Type B pancreatic cell (in vitro differentiated cells): ENCODE measurements around the gene R3HDML. TPM values are rescaled to one million over a fixed set of nuclear protein-coding genes. Genes with fewer than 3 reads are reported as not detected.

Source experiments
- DNase-seq: peaks from one replicate; pipeline ENCODE4 v3.0.0; 2021; ENCODE audit warnings: mixed read lengths; ENCODE audit not compliant: unreplicated experiment; ENCODE audit errors: extremely low spot score
- H3K27ac Mint-ChIP-seq: 2 replicates; pipeline ENCODE4 v1.8.0; 2021; ENCODE audit warnings: mild to moderate bottlenecking, mixed read lengths
- H3K27me3 Mint-ChIP-seq: 2 replicates; pipeline ENCODE4 v1.8.0; 2021; ENCODE audit warnings: mixed read lengths
- H3K36me3 Mint-ChIP-seq: 2 replicates; pipeline ENCODE4 v1.8.0; 2021; ENCODE audit warnings: mixed read lengths
- H3K4me1 Mint-ChIP-seq: one replicate; pipeline ENCODE4 v1.8.0; 2021; ENCODE audit warnings: mixed read lengths; ENCODE audit not compliant: unreplicated experiment
- H3K4me3 Mint-ChIP-seq: 2 replicates; pipeline ENCODE4 v1.8.0; 2021; ENCODE audit warnings: mild to moderate bottlenecking, mixed read lengths
- H3K9me3 Mint-ChIP-seq: 2 replicates; pipeline ENCODE4 v1.8.0; 2021; ENCODE audit warnings: mixed read lengths
- total RNA-seq: library from RNA; stranded (reverse); gene quantifications from 2 replicates; pipeline ENCODE4 v1.2.1, GENCODE V29; 2021; ENCODE audit warnings: low replicate concordance
- TF ChIP-seq, protein P1 (sequence below): fragments of 200-600 bp; sonication (generic); conservative IDR thresholded peaks from 2 replicates; pipeline ENCODE4 v1.5.0; 2021; ENCODE audit warnings: antibody characterized with exemption, mild to moderate bottlenecking

R3HDML gene
- total RNA-seq, 1 donor from 2014 or later: not detected

DNA sequence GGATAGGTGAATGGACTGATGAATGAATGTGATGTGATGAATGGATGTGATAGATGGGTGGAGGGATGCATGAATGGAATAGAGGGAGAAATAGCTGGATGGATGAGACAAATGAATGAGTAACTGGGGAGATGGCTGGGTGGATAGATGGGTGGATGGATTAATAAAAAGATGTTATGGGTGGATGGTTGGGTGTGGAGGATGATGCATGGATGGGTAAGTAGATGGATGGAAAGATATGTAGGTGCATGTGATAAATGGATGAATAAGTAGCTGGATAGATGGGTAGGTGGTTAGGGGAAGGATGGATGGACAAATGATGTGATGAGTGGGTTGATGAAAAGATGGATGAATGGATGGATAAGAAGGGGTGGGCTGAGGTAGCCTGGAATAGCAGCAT lies 23.4 kb downstream of the R3HDML start:
- TF ChIP-seq, protein P1, sequence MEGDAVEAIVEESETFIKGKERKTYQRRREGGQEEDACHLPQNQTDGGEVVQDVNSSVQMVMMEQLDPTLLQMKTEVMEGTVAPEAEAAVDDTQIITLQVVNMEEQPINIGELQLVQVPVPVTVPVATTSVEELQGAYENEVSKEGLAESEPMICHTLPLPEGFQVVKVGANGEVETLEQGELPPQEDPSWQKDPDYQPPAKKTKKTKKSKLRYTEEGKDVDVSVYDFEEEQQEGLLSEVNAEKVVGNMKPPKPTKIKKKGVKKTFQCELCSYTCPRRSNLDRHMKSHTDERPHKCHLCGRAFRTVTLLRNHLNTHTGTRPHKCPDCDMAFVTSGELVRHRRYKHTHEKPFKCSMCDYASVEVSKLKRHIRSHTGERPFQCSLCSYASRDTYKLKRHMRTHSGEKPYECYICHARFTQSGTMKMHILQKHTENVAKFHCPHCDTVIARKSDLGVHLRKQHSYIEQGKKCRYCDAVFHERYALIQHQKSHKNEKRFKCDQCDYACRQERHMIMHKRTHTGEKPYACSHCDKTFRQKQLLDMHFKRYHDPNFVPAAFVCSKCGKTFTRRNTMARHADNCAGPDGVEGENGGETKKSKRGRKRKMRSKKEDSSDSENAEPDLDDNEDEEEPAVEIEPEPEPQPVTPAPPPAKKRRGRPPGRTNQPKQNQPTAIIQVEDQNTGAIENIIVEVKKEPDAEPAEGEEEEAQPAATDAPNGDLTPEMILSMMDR: no peak
- no peak for DNase-seq
- Mint-ChIP-seq H3K27me3 (peaks cover 20% of the 10 kb centered on the region), H3K4me3 (no peak overlapping the region), H3K9me3 (no peaks in the 10 kb centered on the region), H3K36me3 (no peaks in the 10 kb centered on the region), H3K27ac (no peak overlapping the region), H3K4me1 (no peaks in the 10 kb centered on the region)

DNA sequence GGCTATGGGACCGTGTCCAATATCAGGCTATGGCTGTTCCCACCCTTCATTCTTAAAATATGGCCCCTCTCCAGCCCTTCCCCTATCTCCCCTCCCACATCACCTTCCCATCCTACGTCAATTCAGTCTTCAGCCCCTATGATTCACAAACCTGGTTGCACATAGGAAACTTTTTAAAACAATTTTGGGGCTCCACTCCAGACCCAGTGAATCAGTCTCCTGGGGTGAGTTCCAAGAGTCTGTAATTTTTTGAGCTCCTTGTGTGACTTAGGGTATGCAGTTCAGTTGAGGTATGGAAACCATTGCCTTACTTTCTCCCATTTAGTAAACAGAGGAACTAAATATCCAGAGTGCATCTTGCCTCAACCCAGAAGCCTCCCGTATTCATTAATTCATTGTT lies 24.2 kb downstream of the R3HDML start:
- no peak for DNase-seq
- Mint-ChIP-seq H3K36me3 (no peaks in the 10 kb centered on the region), H3K4me3 (no peak overlapping the region), H3K4me1 (no peaks in the 10 kb centered on the region), H3K27ac (no peak overlapping the region), H3K9me3 (no peaks in the 10 kb centered on the region), H3K27me3 (peaks cover 20% of the 10 kb centered on the region)
- TF ChIP-seq, protein P1: no peak

DNA sequence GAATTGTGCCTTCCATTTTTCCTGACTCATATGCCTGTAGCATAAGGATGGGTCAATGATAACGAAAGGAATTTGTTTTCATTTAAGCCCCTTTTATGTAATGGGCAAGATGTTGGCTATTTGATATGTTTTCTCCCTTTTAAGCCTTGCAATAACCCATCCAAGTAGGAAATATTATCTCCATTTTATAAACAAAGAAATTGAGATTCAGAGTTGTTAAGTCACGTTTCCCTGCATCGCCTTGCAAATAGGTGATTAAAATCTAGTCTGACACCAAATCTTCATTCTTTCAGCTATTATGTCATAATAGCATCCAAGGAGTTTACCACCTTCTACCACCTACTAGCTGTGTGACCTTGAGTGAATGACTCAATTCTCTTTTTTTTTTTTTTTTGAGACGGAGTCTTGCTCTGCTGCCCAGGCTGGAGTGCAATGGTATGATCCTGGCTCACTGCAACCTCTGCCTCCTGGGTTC lies 25.7 kb downstream of the R3HDML start:
- TF ChIP-seq, protein P1: no peak
- peaks cover 15% of the 10 kb centered on the region for H3K27me3 Mint-ChIP-seq
- no peak overlapping the region for H3K27ac Mint-ChIP-seq
- no peak for DNase-seq
- H3K9me3 Mint-ChIP-seq: no peaks in the 10 kb centered on the region
- no peaks in the 10 kb centered on the region for H3K4me1 Mint-ChIP-seq
- no peaks in the 10 kb centered on the region for H3K36me3 Mint-ChIP-seq
- H3K4me3 Mint-ChIP-seq: no peak overlapping the region

DNA sequence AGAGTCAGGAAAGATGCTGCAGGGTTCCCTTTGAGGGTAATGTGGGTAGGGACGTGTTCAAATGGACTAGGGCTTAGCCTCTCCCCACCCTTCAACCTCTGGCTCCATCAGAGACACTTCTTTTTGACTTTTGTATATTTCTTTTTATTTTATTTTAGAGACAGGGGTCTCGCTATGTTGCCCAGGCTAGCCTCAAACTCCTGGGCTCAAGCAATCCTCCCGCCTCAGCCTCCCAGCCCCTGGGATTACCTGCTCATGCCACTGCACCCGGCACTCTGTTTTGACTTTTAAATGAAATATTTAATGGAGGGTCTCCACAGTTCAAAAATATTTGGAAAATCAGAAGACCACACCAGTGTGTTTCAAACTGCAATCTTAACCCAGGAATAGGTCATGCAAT lies 27.2 kb downstream of the R3HDML start:
- Mint-ChIP-seq H3K4me1 (no peaks in the 10 kb centered on the region), H3K27me3 (peaks cover 12% of the 10 kb centered on the region), H3K4me3 (no peak overlapping the region), H3K9me3 (no peaks in the 10 kb centered on the region), H3K36me3 (no peaks in the 10 kb centered on the region), H3K27ac (no peak overlapping the region)
- no peak for DNase-seq
- TF ChIP-seq, protein P1: no peak

DNA sequence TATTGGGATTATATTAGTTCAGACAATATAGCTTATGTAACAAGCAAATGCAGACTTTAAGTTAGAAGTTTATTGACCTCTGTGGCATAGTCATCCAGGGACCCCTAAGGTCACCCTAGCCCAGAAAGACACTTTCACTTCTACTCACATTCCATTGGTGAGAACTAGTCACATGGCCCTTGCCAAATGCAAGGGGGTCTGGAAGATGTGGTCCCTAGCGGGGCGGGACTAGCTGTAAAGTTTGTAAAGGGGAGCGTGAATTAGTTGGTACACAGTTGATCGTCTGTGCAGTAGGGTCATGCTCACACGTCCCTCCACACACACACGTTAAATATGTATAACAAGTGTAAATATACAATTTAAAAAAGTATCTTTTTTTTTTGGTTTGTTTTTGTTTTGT lies 27.9 kb downstream of the R3HDML start:
- TF ChIP-seq, protein P1: no peak
- no peaks in the 10 kb centered on the region for H3K36me3 Mint-ChIP-seq
- no peak for DNase-seq
- H3K4me3 Mint-ChIP-seq: no peak overlapping the region
- no peak overlapping the region for H3K27ac Mint-ChIP-seq
- peaks cover 12% of the 10 kb centered on the region for H3K27me3 Mint-ChIP-seq
- no peaks in the 10 kb centered on the region for H3K9me3 Mint-ChIP-seq
- H3K4me1 Mint-ChIP-seq: no peaks in the 10 kb centered on the region

DNA sequence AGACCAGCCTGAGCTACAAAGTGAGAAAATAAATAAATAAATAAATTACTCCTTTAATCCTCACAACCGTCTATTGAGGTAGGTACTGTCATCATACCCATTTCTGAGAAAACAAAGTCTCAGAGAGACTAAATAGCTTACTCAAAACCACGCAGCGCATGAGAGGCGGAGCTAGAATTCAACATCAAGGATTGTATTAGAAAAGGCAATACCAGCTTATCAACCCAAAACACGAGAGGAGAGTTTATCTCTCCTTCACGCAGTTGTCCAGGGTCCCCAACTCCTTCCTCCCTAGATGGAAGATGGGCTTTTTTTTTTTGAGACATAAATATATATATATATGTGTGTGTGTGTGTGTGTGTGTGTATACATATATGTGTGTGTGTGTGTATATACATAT lies 30.9 kb downstream of the R3HDML start:
- no peak overlapping the region for H3K27ac Mint-ChIP-seq
- TF ChIP-seq, protein P1: no peak
- no peaks in the 10 kb centered on the region for H3K9me3 Mint-ChIP-seq
- H3K27me3 Mint-ChIP-seq: no peaks in the 10 kb centered on the region
- no peak for DNase-seq
- no peak overlapping the region for H3K4me3 Mint-ChIP-seq
- no peaks in the 10 kb centered on the region for H3K36me3 Mint-ChIP-seq
- peaks cover 8% of the 10 kb centered on the region for H3K4me1 Mint-ChIP-seq
